ENCODE data around the gene PRKAG3.

Gene PRKAG3

GRCh38 chr2:218839430-218839829, 7.8 kb upstream of the PRKAG3 start:
- Histone ChIP-seq H3K9me3 (peaks cover 4% of the 10 kb centered on the region; the same call in 1 of the 2 replicates), H3K36me3 (replicated peaks) (no peaks in the 10 kb centered on the region), H3K4me3 (no peak overlapping the region), H3K4me1 (no peaks in the 10 kb centered on the region), H3K27me3 (ENCODE audit: low read depth) (peaks cover 8% of the 10 kb centered on the region)
- in situ Hi-C loops (cut with MboI; ENCODE audit: low sequenced_read_pairs), result no loop called here
- DNase-seq (ENCODE audit: low spot score in 2 of 2), result no peak

GRCh38 chr2:218837495-218837894, 5.9 kb upstream of the PRKAG3 start:
- in situ Hi-C loops (cut with MboI; ENCODE audit: low sequenced_read_pairs), result no loop called here
- Histone ChIP-seq H3K9me3 (peaks cover 4% of the 10 kb centered on the region; the same call in 1 of the 2 replicates), H3K4me3 (no peak overlapping the region), H3K27me3 (ENCODE audit: low read depth) (peaks cover 16% of the 10 kb centered on the region), H3K36me3 (replicated peaks) (no peaks in the 10 kb centered on the region), H3K4me1 (no peaks in the 10 kb centered on the region)
- DNase-seq (ENCODE audit: low spot score in 2 of 2), result no peak

- Histone ChIP-seq H3K9me3 (peaks cover 4% of the 10 kb centered on the region; the same call in 1 of the 2 replicates), H3K36me3 (replicated peaks) (no peaks in the 10 kb centered on the region), H3K27me3 (ENCODE audit: low read depth) (peaks cover 30% of the 10 kb centered on the region), H3K4me3 (no peak overlapping the region), H3K4me1 (no peaks in the 10 kb centered on the region)
- no peak for DNase-seq (ENCODE audit: low spot score in 2 of 2)
- in situ Hi-C loops (cut with MboI; ENCODE audit: low sequenced_read_pairs), result no loop called here
Observed at GRCh38 chr2:218834685-218835084, 3.1 kb upstream of the PRKAG3 start.

- in situ Hi-C loops (cut with MboI; ENCODE audit: low sequenced_read_pairs), result no loop called here
- Histone ChIP-seq H3K4me1 (peaks cover 5% of the 10 kb centered on the region), H3K4me3 (no peak overlapping the region), H3K9me3 (peaks cover 4% of the 10 kb centered on the region; the same call in 1 of the 2 replicates), H3K36me3 (replicated peaks) (no peaks in the 10 kb centered on the region), H3K27me3 (ENCODE audit: low read depth) (peaks cover 22% of the 10 kb centered on the region)
- no peak for DNase-seq (ENCODE audit: low spot score in 2 of 2)
Observed at GRCh38 chr2:218833023-218833609, 1.5 kb upstream of the PRKAG3 start.

- H3K4me1 ChIP-seq, result peaks cover 5% of the 10 kb centered on the region
- H3K9me3 ChIP-seq, result peaks cover 3% of the 10 kb centered on the region; the same call in 1 of the 2 replicates
- in situ Hi-C loops (cut with MboI; ENCODE audit: low sequenced_read_pairs), result no loop called here
- DNase-seq (ENCODE audit: low spot score in 2 of 2), result no peak
- peaks cover 22% of the 10 kb centered on the region for H3K27me3 ChIP-seq (ENCODE audit: low read depth)
- no peak overlapping the region for H3K4me3 ChIP-seq
- no peaks in the 10 kb centered on the region for H3K36me3 ChIP-seq (replicated peaks)
Observed at GRCh38 chr2:218832520-218832919, 917 bp upstream of the PRKAG3 start.

- peaks cover 5% of the 10 kb centered on the region for H3K4me1 ChIP-seq
- no peaks in the 10 kb centered on the region for H3K36me3 ChIP-seq (replicated peaks)
- in situ Hi-C loops (cut with MboI; ENCODE audit: low sequenced_read_pairs), result no loop called here
- no peak for DNase-seq (ENCODE audit: low spot score in 2 of 2)
- no peaks in the 10 kb centered on the region for H3K9me3 ChIP-seq
- peaks cover 22% of the 10 kb centered on the region for H3K27me3 ChIP-seq (ENCODE audit: low read depth)
- H3K4me3 ChIP-seq, result no peak overlapping the region
Observed at GRCh38 chr2:218832081-218832480, 478 bp upstream of the PRKAG3 start.

- peaks cover 22% of the 10 kb centered on the region for H3K27me3 ChIP-seq (ENCODE audit: low read depth)
- peaks cover 5% of the 10 kb centered on the region for H3K4me1 ChIP-seq
- in situ Hi-C loops (cut with MboI; ENCODE audit: low sequenced_read_pairs), result no loop called here
- no peak overlapping the region for H3K4me3 ChIP-seq
- DNase-seq (ENCODE audit: low spot score in 2 of 2), result no peak
- no peaks in the 10 kb centered on the region for H3K36me3 ChIP-seq (replicated peaks)
- no peaks in the 10 kb centered on the region for H3K9me3 ChIP-seq
Observed at GRCh38 chr2:218830526-218831306, 887 bp downstream of the PRKAG3 start.

GRCh38 chr2:218829868-218830451, 1.6 kb downstream of the PRKAG3 start:
- peaks cover 22% of the 10 kb centered on the region for H3K27me3 ChIP-seq (ENCODE audit: low read depth)
- H3K4me1 ChIP-seq, result peaks cover 5% of the 10 kb centered on the region
- no peak for DNase-seq (ENCODE audit: low spot score in 2 of 2)
- H3K36me3 ChIP-seq (replicated peaks), result no peaks in the 10 kb centered on the region
- no peaks in the 10 kb centered on the region for H3K9me3 ChIP-seq
- H3K4me3 ChIP-seq, result no peak overlapping the region
- in situ Hi-C loops (cut with MboI; ENCODE audit: low sequenced_read_pairs), result no loop called here

GRCh38 chr2:218828477-218828778, 3.2 kb downstream of the PRKAG3 start:
- Histone ChIP-seq H3K36me3 (replicated peaks) (no peaks in the 10 kb centered on the region), H3K27me3 (ENCODE audit: low read depth) (peaks cover 18% of the 10 kb centered on the region), H3K9me3 (no peaks in the 10 kb centered on the region), H3K4me3 (no peak overlapping the region), H3K4me1 (peaks cover 5% of the 10 kb centered on the region)
- in situ Hi-C loops (cut with MboI; ENCODE audit: low sequenced_read_pairs), result no loop called here
- DNase-seq (ENCODE audit: low spot score in 2 of 2), result no peak

- in situ Hi-C loops (cut with MboI; ENCODE audit: low sequenced_read_pairs), result no loop called here
- peaks cover 5% of the 10 kb centered on the region for H3K4me1 ChIP-seq
Observed at GRCh38 chr2:218827701-218828476, 3.7 kb downstream of the PRKAG3 start.

GRCh38 chr2:218826791-218827190, 4.8 kb downstream of the PRKAG3 start:
- in situ Hi-C loops (cut with MboI; ENCODE audit: low sequenced_read_pairs), result no loop called here
- no peak for DNase-seq (ENCODE audit: low spot score in 2 of 2)
- H3K4me1 ChIP-seq, result peaks cover 5% of the 10 kb centered on the region
- H3K27me3 ChIP-seq (ENCODE audit: low read depth), result peaks cover 8% of the 10 kb centered on the region; the same call in 1 of the 2 replicates
- no peaks in the 10 kb centered on the region for H3K36me3 ChIP-seq (replicated peaks)
- H3K9me3 ChIP-seq, result no peaks in the 10 kb centered on the region
- no peak overlapping the region for H3K4me3 ChIP-seq

More at GRCh38 chr2:218827701-218828476, 3.7 kb downstream of the PRKAG3 start:
- peaks cover 16% of the 10 kb centered on the region for H3K27me3 ChIP-seq (ENCODE audit: low read depth)
- no peak overlapping the region for H3K4me3 ChIP-seq
- H3K36me3 ChIP-seq (replicated peaks), result no peaks in the 10 kb centered on the region
- no peak for DNase-seq (ENCODE audit: low spot score in 2 of 2)
- no peaks in the 10 kb centered on the region for H3K9me3 ChIP-seq

- Histone ChIP-seq H3K36me3 (replicated peaks) (no peaks in the 10 kb centered on the region), H3K9me3 (no peaks in the 10 kb centered on the region), H3K4me3 (no peak overlapping the region), H3K27me3 (ENCODE audit: low read depth) (no peaks in the 10 kb centered on the region; the same call in 1 of the 2 replicates), H3K4me1 (peaks cover 5% of the 10 kb centered on the region)
- DNase-seq (ENCODE audit: low spot score in 2 of 2), result no peak
- in situ Hi-C loops (cut with MboI; ENCODE audit: low sequenced_read_pairs), result no loop called here
Observed at GRCh38 chr2:218824004-218824403, 7.6 kb downstream of the PRKAG3 start.

- Histone ChIP-seq H3K4me1 (no peaks in the 10 kb centered on the region), H3K27me3 (ENCODE audit: low read depth) (no peaks in the 10 kb centered on the region; the same call in 1 of the 2 replicates), H3K9me3 (no peaks in the 10 kb centered on the region), H3K4me3 (no peak overlapping the region), H3K36me3 (replicated peaks) (no peaks in the 10 kb centered on the region)
- no peak for DNase-seq (ENCODE audit: low spot score in 2 of 2)
- in situ Hi-C loops (cut with MboI; ENCODE audit: low sequenced_read_pairs), result no loop called here
Observed at GRCh38 chr2:218823196-218823855, 8.3 kb downstream of the PRKAG3 start.
